Endodermal cell (in vitro differentiated cells): ENCODE results near the gene PDE10A. TPM values are rescaled to one million over a fixed set of nuclear protein-coding genes. Genes with fewer than 3 reads are reported as not detected.

Experiments used
- DNase-seq: peaks from one replicate; pipeline ENCODE4 v3.0.0-alpha.2; 2017
- H3K27ac ChIP-seq: 2 replicates; pipeline ENCODE4 v1.5.1; 2013; ENCODE audit warnings: mild to moderate bottlenecking, low read depth, low read length, moderate library complexity
- H3K27me3 ChIP-seq: 2 replicates; pipeline ENCODE4 v1.6.1; 2013; ENCODE audit warnings: mild to moderate bottlenecking, low read length, moderate library complexity; ENCODE audit not compliant: insufficient read depth, control insufficient read depth, poor library complexity, severe bottlenecking
- H3K36me3 ChIP-seq: 2 replicates; pipeline ENCODE4 v1.7.0; 2013; ENCODE audit warnings: mild to moderate bottlenecking, low read length, moderate library complexity; ENCODE audit not compliant: control insufficient read depth, insufficient read depth
- H3K4me1 ChIP-seq: one replicate; pipeline ENCODE4 v1.7.0; 2013; ENCODE audit warnings: low read length; ENCODE audit not compliant: control insufficient read depth, insufficient read depth
- H3K4me3 ChIP-seq: 2 replicates; pipeline ENCODE4 v1.5.1; 2013; ENCODE audit warnings: mild to moderate bottlenecking, low read length, moderate library complexity
- H3K9ac ChIP-seq: 2 replicates; pipeline ENCODE4 v1.6.1; 2013; ENCODE audit warnings: mild to moderate bottlenecking, low read length, moderate library complexity; ENCODE audit not compliant: poor library complexity, severe bottlenecking; ENCODE audit errors: extremely low read depth
- H3K9me3 ChIP-seq: 2 replicates; pipeline ENCODE4 v1.6.1; 2013; ENCODE audit warnings: mild to moderate bottlenecking, low read length, moderate library complexity; ENCODE audit not compliant: control insufficient read depth
- H3K27ac Mint-ChIP-seq: 2 replicates; pipeline ENCODE4 v1.8.0; 2020; ENCODE audit warnings: mixed read lengths
- H3K27me3 Mint-ChIP-seq: 2 replicates; pipeline ENCODE4 v1.8.0; 2021; ENCODE audit warnings: mild to moderate bottlenecking, mixed read lengths; ENCODE audit not compliant: insufficient read depth
- H3K36me3 Mint-ChIP-seq: 2 replicates; pipeline ENCODE4 v1.8.0; 2020; ENCODE audit warnings: low read depth, mixed read lengths
- H3K4me1 Mint-ChIP-seq: 2 replicates; pipeline ENCODE4 v1.8.0; 2020; ENCODE audit warnings: mixed read lengths
- H3K4me3 Mint-ChIP-seq: 2 replicates; pipeline ENCODE4 v1.8.0; 2020; ENCODE audit warnings: mild to moderate bottlenecking, moderate library complexity, mixed read lengths
- H3K9me3 Mint-ChIP-seq: 2 replicates; pipeline ENCODE4 v1.8.0; 2020; ENCODE audit warnings: mild to moderate bottlenecking, mixed read lengths
- CTCF ChIP-seq: fragments of 200-600 bp; sonication (generic); conservative IDR thresholded peaks from 2 replicates; pipeline ENCODE4 v1.5.0; 2021; ENCODE audit warnings: antibody characterized with exemption, mild to moderate bottlenecking
- WGBS, 2 experiments: methylation state at CpG; one replicate each; pipeline versions ENCODE4 v1.1.5 to v1.1.7; 2013; ENCODE audit warnings: missing lambda C conversion rate in 2 of 2, mixed read lengths in 1 of 2; ENCODE audit not compliant: insufficient coverage in 1 of 2, insufficient read length in 1 of 2; 5-methylcytosine and 5-hydroxymethylcytosine counted together
- total RNA-seq, 2 donors: library from RNA; stranded (reverse); fragmentation: NEBNext Ultra II Directional in 1 of 2; extraction: Animal tissue kit (Norgen Biotek cat#: 25700) in 1 of 2; gene quantifications; 2 replicates in 1 of 2; 3 replicates in 1 of 2; pipeline ENCODE4 v1.2.1, GENCODE V29; 2021

PDE10A gene
- total RNA-seq, 2 donors from 2014 or later: 22.8 to 27.8 TPM

GRCh38 chr6:165306955-165307354 is 356.1 kb downstream of the PDE10A start:
- H3K27me3 ChIP-seq: peaks cover 16% of the 10 kb centered on the region
- Mint-ChIP-seq H3K4me3 (no peak overlapping the region), H3K27me3 (peaks cover 33% of the 10 kb centered on the region), H3K27ac (no peak overlapping the region), H3K36me3 (no peaks in the 10 kb centered on the region), H3K4me1 (peaks cover 6% of the 10 kb centered on the region), H3K9me3 (no peaks in the 10 kb centered on the region)
- no peak for TF ChIP-seq CTCF
- H3K4me3 ChIP-seq: no peak overlapping the region
- no peaks in the 10 kb centered on the region for H3K9me3 ChIP-seq
- no peaks in the 10 kb centered on the region for H3K36me3 ChIP-seq
- no peaks in the 10 kb centered on the region for H3K4me1 ChIP-seq
- WGBS, 2 experiments: 91 to 93% methylated on average over 3 of the region's 3 CpGs
- no peak overlapping the region for H3K9ac ChIP-seq
- DNase-seq: no peak
- no peak overlapping the region for H3K27ac ChIP-seq

- no peak for TF ChIP-seq CTCF
- Histone ChIP-seq H3K27me3 (no peaks in the 10 kb centered on the region), H3K9ac (no peak overlapping the region), H3K27ac (no peak overlapping the region), H3K4me3 (no peak overlapping the region), H3K9me3 (no peaks in the 10 kb centered on the region), H3K36me3 (no peaks in the 10 kb centered on the region), H3K4me1 (no peaks in the 10 kb centered on the region)
- H3K4me1 Mint-ChIP-seq: no peaks in the 10 kb centered on the region
- H3K27ac Mint-ChIP-seq: no peak overlapping the region
- no peaks in the 10 kb centered on the region for H3K36me3 Mint-ChIP-seq
- H3K27me3 Mint-ChIP-seq: no peaks in the 10 kb centered on the region
- DNase-seq: no peak
- WGBS, 2 experiments: 93 to 94% methylated on average over 22 to 38 of the region's 38 CpGs
- H3K9me3 Mint-ChIP-seq: no peaks in the 10 kb centered on the region
- H3K4me3 Mint-ChIP-seq: no peak overlapping the region
Measured at GRCh38 chr6:165301372-165302246, 361.4 kb downstream of the PDE10A start.

- H3K4me3 ChIP-seq: no peak overlapping the region
- DNase-seq: no peak
- 86 to 90% methylated on average over 10 to 13 of the region's 13 CpGs for WGBS, 2 experiments
- Mint-ChIP-seq H3K36me3 (no peaks in the 10 kb centered on the region), H3K9me3 (no peaks in the 10 kb centered on the region), H3K27ac (no peak overlapping the region), H3K4me3 (no peak overlapping the region), H3K27me3 (no peaks in the 10 kb centered on the region), H3K4me1 (no peaks in the 10 kb centered on the region)
- H3K9ac ChIP-seq: no peak overlapping the region
- TF ChIP-seq CTCF: no peak
- no peaks in the 10 kb centered on the region for H3K36me3 ChIP-seq
- no peaks in the 10 kb centered on the region for H3K9me3 ChIP-seq
- H3K27me3 ChIP-seq: no peaks in the 10 kb centered on the region
- H3K27ac ChIP-seq: no peak overlapping the region
- no peaks in the 10 kb centered on the region for H3K4me1 ChIP-seq
Measured at GRCh38 chr6:165300422-165300936, 362.6 kb downstream of the PDE10A start.
